Cardiac fibroblast (primary cell): ENCODE measurements around the gene MARF1.

Experiments used
- DNase-seq, 2 donors: peaks; one replicate each; pipeline versions ENCODE4 v3.0.0 to v3.0.0-alpha.2; 2010; ENCODE audit warnings: low read depth in 2 of 2
- H3K4me3 ChIP-seq, 2 donors: replicated peaks in 1 of 2; 1 replicate in 1 of 2; 2 replicates in 1 of 2; pipeline ENCODE4 v1.5.1; 2011; ENCODE audit warnings: low read depth in 2 of 2, low read length in 2 of 2, mild to moderate bottlenecking in 2 of 2, moderate library complexity in 1 of 2
- CTCF ChIP-seq: IDR thresholded peaks from one replicate; pipeline ENCODE4 v1.5.1; 2011; ENCODE audit warnings: low read depth, mild to moderate bottlenecking, low read length, inconsistent platforms

MARF1 gene

DNA sequence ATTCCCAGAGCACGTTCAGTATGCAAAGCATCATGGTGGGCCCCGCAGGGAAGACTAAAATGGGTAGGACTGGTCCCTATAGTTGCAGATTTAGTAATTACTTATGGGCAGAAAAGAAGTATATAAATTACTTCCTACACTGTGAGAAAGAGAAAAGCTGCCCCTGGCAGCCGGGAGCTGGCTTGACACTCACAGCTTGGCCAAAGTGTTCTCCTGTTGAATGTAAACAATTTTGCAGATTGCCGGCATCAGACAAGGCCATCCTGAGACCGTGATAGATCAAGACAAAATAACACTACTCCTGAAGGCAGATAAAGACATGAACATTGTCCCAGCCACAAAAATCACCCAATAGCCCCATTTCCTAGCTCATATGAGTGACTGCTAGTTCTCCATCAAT is 98.5 kb downstream of the MARF1 start:
- no peak for TF ChIP-seq CTCF
- no peak overlapping the region for H3K4me3 ChIP-seq
- DNase-seq: no peak
